HCT116 (cell line): ENCODE measurements around the gene SIRT7. TPM values are rescaled to one million over a fixed set of nuclear protein-coding genes. Genes with fewer than 3 reads are reported as not detected.

Source experiments
- CBX3 ChIP-seq: IDR thresholded peaks from 2 replicates; pipeline ENCODE4 v1.6.1; 2012; ENCODE audit warnings: low read depth
- FOSL1 ChIP-seq: IDR thresholded peaks from 2 replicates; pipeline ENCODE4 v1.6.1; 2012; ENCODE audit warnings: low read depth
- POLR2A ChIP-seq: IDR thresholded peaks from 2 replicates; pipeline ENCODE4 v1.7.0; 2011; ENCODE audit warnings: borderline replicate concordance; ENCODE audit not compliant: insufficient read depth, insufficient read length; ENCODE audit errors: extremely low read depth
- POLR2AphosphoS5 ChIP-seq: IDR thresholded peaks from 2 replicates; pipeline ENCODE4 v1.6.1; 2011; ENCODE audit warnings: mild to moderate bottlenecking, low read depth, low read length, moderate library complexity
- YY1 ChIP-seq: IDR thresholded peaks from 2 replicates; pipeline ENCODE4 v1.6.1; 2011; ENCODE audit warnings: low read length, low read depth, moderate library complexity, mild to moderate bottlenecking; ENCODE audit not compliant: insufficient replicate concordance; ENCODE audit errors: extremely low read depth
- total RNA-seq: library from RNA; stranded (reverse); gene quantifications from one replicate; pipeline ENCODE4 v1.2.1, GENCODE V29; 2021; ENCODE audit not compliant: unreplicated experiment
- TF ChIP-seq, protein P1 (sequence below), 3 experiments: fragments of 200-600 bp in 1 of 3; sonication (generic) in 1 of 3; IDR thresholded peaks in 2 of 3; conservative IDR thresholded peaks in 1 of 3; 2 replicates each; pipeline ENCODE4 v1.5.1; 2012 to 2017; ENCODE audit warnings: low read depth in 2 of 3, low read length in 2 of 3, antibody characterized with exemption in 1 of 3, borderline replicate concordance in 1 of 3, control low read depth in 1 of 3, mild to moderate bottlenecking in 1 of 3, mixed read lengths in 1 of 3, mixed run types in 1 of 3, moderate library complexity in 1 of 3; ENCODE audit not compliant: insufficient read depth in 1 of 3
- TF ChIP-seq, protein P2 (sequence below): IDR thresholded peaks from 2 replicates; pipeline ENCODE4 v1.6.1; 2011; ENCODE audit warnings: mild to moderate bottlenecking, low read length, moderate library complexity; ENCODE audit not compliant: insufficient replicate concordance; ENCODE audit errors: extremely low read depth

Gene SIRT7
- total RNA-seq, 1 experiment from 2014 or later: 62.6 TPM

DNA sequence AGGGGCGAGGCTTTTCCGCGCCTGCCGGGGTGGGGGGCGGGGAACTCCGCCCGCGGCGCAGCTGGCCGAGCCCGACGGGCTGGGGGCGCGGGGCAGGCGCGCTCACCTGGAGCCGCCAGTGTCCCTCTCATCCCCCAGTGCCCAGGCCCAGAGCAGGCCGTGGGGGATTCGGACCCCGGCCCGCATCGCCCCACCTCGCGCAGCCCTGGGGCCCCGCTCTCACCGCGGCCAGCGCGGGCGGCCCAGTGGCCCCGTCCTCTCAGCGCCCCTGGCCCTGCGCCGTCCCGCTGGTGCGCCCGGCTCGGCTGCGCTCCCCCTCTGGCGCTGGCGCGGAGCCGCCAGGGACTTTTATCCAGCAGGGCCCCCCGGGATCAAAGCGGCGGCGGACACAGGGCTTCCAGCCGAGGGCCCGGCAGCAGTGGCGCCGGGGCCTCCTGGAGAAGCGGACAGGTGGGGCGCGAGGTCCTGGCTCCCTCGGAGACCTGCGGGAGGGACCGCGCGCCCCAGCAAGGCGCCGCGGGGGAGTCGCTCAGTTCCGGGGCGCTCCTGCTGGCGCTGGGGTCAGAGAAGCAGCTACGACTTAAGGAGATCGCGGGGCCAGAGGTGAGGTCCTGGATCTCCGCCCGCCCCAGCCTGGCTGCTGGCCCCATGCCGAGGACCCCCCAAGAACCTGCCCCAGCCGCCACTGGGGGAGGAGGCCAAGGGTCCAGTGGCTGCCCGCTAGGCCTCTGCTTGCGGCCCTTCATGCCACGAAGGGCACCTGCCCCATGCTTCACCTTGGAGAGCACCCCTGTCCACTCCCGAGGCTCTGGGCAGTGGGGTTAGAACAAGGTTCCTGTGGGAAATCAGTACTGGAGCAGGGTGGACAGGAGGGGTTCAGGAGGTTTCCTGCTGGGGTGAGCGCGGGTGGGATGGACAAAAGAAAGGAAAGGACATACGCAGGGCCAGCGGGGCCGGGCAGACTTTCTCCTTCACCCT lies 43.8 kb upstream of the SIRT7 start (continued):
- TF ChIP-seq, protein P1, sequence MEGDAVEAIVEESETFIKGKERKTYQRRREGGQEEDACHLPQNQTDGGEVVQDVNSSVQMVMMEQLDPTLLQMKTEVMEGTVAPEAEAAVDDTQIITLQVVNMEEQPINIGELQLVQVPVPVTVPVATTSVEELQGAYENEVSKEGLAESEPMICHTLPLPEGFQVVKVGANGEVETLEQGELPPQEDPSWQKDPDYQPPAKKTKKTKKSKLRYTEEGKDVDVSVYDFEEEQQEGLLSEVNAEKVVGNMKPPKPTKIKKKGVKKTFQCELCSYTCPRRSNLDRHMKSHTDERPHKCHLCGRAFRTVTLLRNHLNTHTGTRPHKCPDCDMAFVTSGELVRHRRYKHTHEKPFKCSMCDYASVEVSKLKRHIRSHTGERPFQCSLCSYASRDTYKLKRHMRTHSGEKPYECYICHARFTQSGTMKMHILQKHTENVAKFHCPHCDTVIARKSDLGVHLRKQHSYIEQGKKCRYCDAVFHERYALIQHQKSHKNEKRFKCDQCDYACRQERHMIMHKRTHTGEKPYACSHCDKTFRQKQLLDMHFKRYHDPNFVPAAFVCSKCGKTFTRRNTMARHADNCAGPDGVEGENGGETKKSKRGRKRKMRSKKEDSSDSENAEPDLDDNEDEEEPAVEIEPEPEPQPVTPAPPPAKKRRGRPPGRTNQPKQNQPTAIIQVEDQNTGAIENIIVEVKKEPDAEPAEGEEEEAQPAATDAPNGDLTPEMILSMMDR (IDR thresholded peaks at IDR 0.05 in 2 of 3, conservative IDR thresholded peaks at IDR 0.05 in 1 of 3; ENCODE audit: borderline replicate concordance in 1 of 3, insufficient read depth in 1 of 3, low read depth in 2 of 3, low read length in 2 of 3): no peak
- TF ChIP-seq CBX3 (no peak), POLR2AphosphoS5 (no peak), POLR2A (no peak), YY1 (no peak), FOSL1 (no peak)
- TF ChIP-seq, protein P2, sequence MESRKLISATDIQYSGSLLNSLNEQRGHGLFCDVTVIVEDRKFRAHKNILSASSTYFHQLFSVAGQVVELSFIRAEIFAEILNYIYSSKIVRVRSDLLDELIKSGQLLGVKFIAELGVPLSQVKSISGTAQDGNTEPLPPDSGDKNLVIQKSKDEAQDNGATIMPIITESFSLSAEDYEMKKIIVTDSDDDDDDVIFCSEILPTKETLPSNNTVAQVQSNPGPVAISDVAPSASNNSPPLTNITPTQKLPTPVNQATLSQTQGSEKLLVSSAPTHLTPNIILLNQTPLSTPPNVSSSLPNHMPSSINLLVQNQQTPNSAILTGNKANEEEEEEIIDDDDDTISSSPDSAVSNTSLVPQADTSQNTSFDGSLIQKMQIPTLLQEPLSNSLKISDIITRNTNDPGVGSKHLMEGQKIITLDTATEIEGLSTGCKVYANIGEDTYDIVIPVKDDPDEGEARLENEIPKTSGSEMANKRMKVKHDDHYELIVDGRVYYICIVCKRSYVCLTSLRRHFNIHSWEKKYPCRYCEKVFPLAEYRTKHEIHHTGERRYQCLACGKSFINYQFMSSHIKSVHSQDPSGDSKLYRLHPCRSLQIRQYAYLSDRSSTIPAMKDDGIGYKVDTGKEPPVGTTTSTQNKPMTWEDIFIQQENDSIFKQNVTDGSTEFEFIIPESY: no peak
